Measurements from ENCODE around the gene PTHLH. TPM values are rescaled to one million over a fixed set of nuclear protein-coding genes. Genes with fewer than 3 reads are reported as not detected.

Gene PTHLH
- total RNA-seq, 1 experiment from 2014 or later: 0.35 TPM

GRCh38 chr12:28012333-28012918 is 39.9 kb upstream of the PTHLH start:
- H3K14ac ChIP-seq (ENCODE audit: insufficient read depth, low read length): no peak overlapping the region
- H3K36me3 Mint-ChIP-seq (ENCODE audit: insufficient read depth in 1 of 3, low read depth in 3 of 3): no peaks in the 10 kb centered on the region
- no peak overlapping the region for H3K4me3 Mint-ChIP-seq
- H2BK15ac ChIP-seq (ENCODE audit: low read depth, low read length): no peak overlapping the region
- H4K91ac ChIP-seq (ENCODE audit: insufficient read length, low read depth, low read length): no peak overlapping the region
- H3K4me1 Mint-ChIP-seq: no peaks in the 10 kb centered on the region
- no peak overlapping the region for H2AK5ac ChIP-seq (ENCODE audit: insufficient read length, low read length)
- H3K27ac Mint-ChIP-seq: no peak overlapping the region
- no peak overlapping the region for H2BK5ac ChIP-seq (ENCODE audit: insufficient read length, low read length)
- no peak overlapping the region for H3K27ac ChIP-seq (ENCODE audit: insufficient read length, low read depth, low read length)
- H3K18ac ChIP-seq (ENCODE audit: insufficient read length, low read depth, low read length): no peak overlapping the region
- H2AFZ ChIP-seq (ENCODE audit: low read length): no peak overlapping the region
- TF ChIP-seq, protein P1, sequence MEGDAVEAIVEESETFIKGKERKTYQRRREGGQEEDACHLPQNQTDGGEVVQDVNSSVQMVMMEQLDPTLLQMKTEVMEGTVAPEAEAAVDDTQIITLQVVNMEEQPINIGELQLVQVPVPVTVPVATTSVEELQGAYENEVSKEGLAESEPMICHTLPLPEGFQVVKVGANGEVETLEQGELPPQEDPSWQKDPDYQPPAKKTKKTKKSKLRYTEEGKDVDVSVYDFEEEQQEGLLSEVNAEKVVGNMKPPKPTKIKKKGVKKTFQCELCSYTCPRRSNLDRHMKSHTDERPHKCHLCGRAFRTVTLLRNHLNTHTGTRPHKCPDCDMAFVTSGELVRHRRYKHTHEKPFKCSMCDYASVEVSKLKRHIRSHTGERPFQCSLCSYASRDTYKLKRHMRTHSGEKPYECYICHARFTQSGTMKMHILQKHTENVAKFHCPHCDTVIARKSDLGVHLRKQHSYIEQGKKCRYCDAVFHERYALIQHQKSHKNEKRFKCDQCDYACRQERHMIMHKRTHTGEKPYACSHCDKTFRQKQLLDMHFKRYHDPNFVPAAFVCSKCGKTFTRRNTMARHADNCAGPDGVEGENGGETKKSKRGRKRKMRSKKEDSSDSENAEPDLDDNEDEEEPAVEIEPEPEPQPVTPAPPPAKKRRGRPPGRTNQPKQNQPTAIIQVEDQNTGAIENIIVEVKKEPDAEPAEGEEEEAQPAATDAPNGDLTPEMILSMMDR (conservative IDR thresholded peaks at IDR 0.05): no peak
- no peak for DNase-seq
- peaks cover 4% of the 10 kb centered on the region; the same call in 1 of the 2 replicates for H3K27me3 Mint-ChIP-seq (ENCODE audit: low read depth)
- H2BK20ac ChIP-seq (ENCODE audit: low read depth, low read length, poor library complexity, severe bottlenecking): no peak overlapping the region
- H3K27me3 ChIP-seq (ENCODE audit: insufficient read depth, low read length): no peaks in the 10 kb centered on the region
- no peaks in the 10 kb centered on the region for H3K79me1 ChIP-seq (ENCODE audit: insufficient read depth, low read depth, low read length, poor library complexity, severe bottlenecking)
- H3K9me3 ChIP-seq (ENCODE audit: control insufficient read depth, low read depth, low read length): no peaks in the 10 kb centered on the region
- no peaks in the 10 kb centered on the region for H3K4me1 ChIP-seq (ENCODE audit: insufficient read depth, low read length)
- H4K5ac ChIP-seq (ENCODE audit: insufficient read length, low read depth, low read length): no peak overlapping the region
- H3K79me2 ChIP-seq (ENCODE audit: insufficient read depth, low read length): no peaks in the 10 kb centered on the region
- no peaks in the 10 kb centered on the region; a peak in 1 of 5 replicates for H3K9me3 Mint-ChIP-seq
- H3K23me2 ChIP-seq (ENCODE audit: insufficient read length, low read depth, low read length, poor library complexity, severe bottlenecking): no peaks in the 10 kb centered on the region
- H3K4ac ChIP-seq (ENCODE audit: low read depth, low read length): no peak overlapping the region
- H3T11ph ChIP-seq (ENCODE audit: low read length): no peak overlapping the region
- H4K8ac ChIP-seq (replicated peaks; ENCODE audit: insufficient read length, low read depth, low read length): no peak overlapping the region
- no CpG with 5 or more reads among the region's 5 CpGs for WGBS (ENCODE audit: extremely low coverage, insufficient read length, low lambda C conversion rate)
- H4K20me1 ChIP-seq (ENCODE audit: control insufficient read depth, insufficient read depth, insufficient read length): no peaks in the 10 kb centered on the region
- no peak overlapping the region for H3K56ac ChIP-seq (ENCODE audit: insufficient read length, low read depth, low read length)
- no peak overlapping the region for H2BK12ac ChIP-seq (ENCODE audit: insufficient read length, low read depth, low read length)
- no peak overlapping the region for H2BK120ac ChIP-seq (ENCODE audit: low read depth, low read length, poor library complexity, severe bottlenecking)
- no peak overlapping the region for H3K23ac ChIP-seq (ENCODE audit: insufficient read length, low read depth, low read length)
- no peak overlapping the region for H3K9ac ChIP-seq (ENCODE audit: extremely low read depth, insufficient read length, low read length)
- no peak overlapping the region for H3K4me2 ChIP-seq (ENCODE audit: insufficient read depth, insufficient read length, low read length)

Data from H9 (cell line).